ENCODE results near the gene ZNF638. TPM values are rescaled to one million over a fixed set of nuclear protein-coding genes. Genes with fewer than 3 reads are reported as not detected.

ZNF638 gene
- total and polyA plus RNA-seq, 9 of the 15 experiments (the other 6 are each of a cell fraction or from before 2014, with no cell fraction given), result 53.3 to 165 (median 98.8) TPM

- TF ChIP-seq, protein P1, sequence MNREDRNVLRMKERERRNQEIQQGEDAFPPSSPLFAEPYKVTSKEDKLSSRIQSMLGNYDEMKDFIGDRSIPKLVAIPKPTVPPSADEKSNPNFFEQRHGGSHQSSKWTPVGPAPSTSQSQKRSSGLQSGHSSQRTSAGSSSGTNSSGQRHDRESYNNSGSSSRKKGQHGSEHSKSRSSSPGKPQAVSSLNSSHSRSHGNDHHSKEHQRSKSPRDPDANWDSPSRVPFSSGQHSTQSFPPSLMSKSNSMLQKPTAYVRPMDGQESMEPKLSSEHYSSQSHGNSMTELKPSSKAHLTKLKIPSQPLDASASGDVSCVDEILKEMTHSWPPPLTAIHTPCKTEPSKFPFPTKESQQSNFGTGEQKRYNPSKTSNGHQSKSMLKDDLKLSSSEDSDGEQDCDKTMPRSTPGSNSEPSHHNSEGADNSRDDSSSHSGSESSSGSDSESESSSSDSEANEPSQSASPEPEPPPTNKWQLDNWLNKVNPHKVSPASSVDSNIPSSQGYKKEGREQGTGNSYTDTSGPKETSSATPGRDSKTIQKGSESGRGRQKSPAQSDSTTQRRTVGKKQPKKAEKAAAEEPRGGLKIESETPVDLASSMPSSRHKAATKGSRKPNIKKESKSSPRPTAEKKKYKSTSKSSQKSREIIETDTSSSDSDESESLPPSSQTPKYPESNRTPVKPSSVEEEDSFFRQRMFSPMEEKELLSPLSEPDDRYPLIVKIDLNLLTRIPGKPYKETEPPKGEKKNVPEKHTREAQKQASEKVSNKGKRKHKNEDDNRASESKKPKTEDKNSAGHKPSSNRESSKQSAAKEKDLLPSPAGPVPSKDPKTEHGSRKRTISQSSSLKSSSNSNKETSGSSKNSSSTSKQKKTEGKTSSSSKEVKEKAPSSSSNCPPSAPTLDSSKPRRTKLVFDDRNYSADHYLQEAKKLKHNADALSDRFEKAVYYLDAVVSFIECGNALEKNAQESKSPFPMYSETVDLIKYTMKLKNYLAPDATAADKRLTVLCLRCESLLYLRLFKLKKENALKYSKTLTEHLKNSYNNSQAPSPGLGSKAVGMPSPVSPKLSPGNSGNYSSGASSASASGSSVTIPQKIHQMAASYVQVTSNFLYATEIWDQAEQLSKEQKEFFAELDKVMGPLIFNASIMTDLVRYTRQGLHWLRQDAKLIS (CRISPR knock-in tag; IDR thresholded peaks at IDR 0.05), result no peak
- TF ChIP-seq MCM5 (IDR thresholded peaks at IDR 0.05; ENCODE audit: low read depth) (no peak), NCOA2 (IDR thresholded peaks at IDR 0.05; ENCODE audit: partially characterized antibody in 2 of 2) (no peak), E2F5 (CRISPR knock-in tag; IDR thresholded peaks at IDR 0.05) (no peak)
Observed at GRCh38 chr2:71469403-71470398, 138.1 kb downstream of the ZNF638 start (continued).

Data from K562 (cell line).